ENCODE measurements around the gene HSFX4. TPM values are rescaled to one million over a fixed set of nuclear protein-coding genes. Genes with fewer than 3 reads are reported as not detected.

HSFX4 gene
- total RNA-seq, result not detected

GRCh38 chrX:149929400-149929799 lies at the start of gene HSFX4:
TSS of gene HSFX4 (plus strand) at chrX:149929573. CDS start at chrX:149929645, 72 bp downstream.

GRCh38 chrX:149881081-149881711 lies 48.2 kb upstream of the HSFX4 start, which contains the start of gene MAGEA8:
TSS of gene MAGEA8 (plus strand) at chrX:149881183. CDS start at chrX:149884273, 3,090 bp downstream.

GRCh38 chrX:149938427-149938880 lies 9.1 kb downstream of the HSFX4 start, which contains the start of gene EOLA2:
TSS of gene EOLA2 (minus strand) at chrX:149938491. CDS start at chrX:149933874, 4,617 bp downstream.

Other genes starting within 250 kb of the HSFX4 start
- gene MAGEA11, start 217.5 kb upstream of the HSFX4 start, total RNA-seq, result not detected
- gene HSFX1, start 155.5 kb upstream of the HSFX4 start, total RNA-seq, result 2.3 TPM
- not detected for gene MAGEA9, start 147.6 kb upstream of the HSFX4 start, total RNA-seq
- gene MAGEA8, start 48.4 kb upstream of the HSFX4 start, total RNA-seq, result not detected
- gene EOLA2, start 8.9 kb downstream of the HSFX4 start, total RNA-seq, result 15.7 TPM

Data from diencephalon (tissue), 1 donor.